Glomerular visceral epithelial cell (primary cell): ENCODE data around the gene MYH7.

Source experiments
- DNase-seq: peaks from one replicate; pipeline ENCODE4 v3.0.0-alpha.2; 2016; ENCODE audit errors: extremely low spot score

Gene MYH7

GRCh38 chr14:23370221-23370620 is 65.2 kb downstream of the MYH7 start:
- no peak for DNase-seq

GRCh38 chr14:23366426-23366921 is 69.0 kb downstream of the MYH7 start:
- no peak for DNase-seq

- DNase-seq = no peak
These were observed 69.6 kb downstream of the MYH7 start for GRCh38 chr14:23365732-23366425.

GRCh38 chr14:23365036-23365731 is 70.3 kb downstream of the MYH7 start, which contains the start of gene EFS:
EFS (minus strand) TSS chr14:23365172; CDS start chr14:23365025, 147 bp downstream.
- DNase-seq = no peak

- DNase-seq = no peak
These were observed 71.1 kb downstream of the MYH7 start for GRCh38 chr14:23364164-23365035.
